Endothelial cell of umbilical vein (primary cell): ENCODE results near the gene POLR3A. TPM values are rescaled to one million over a fixed set of nuclear protein-coding genes. Genes with fewer than 3 reads are reported as not detected.

ENCODE experiments used
- BruUV-seq: library from RNA; stranded (reverse); fragments of 400-500 nt; replicated peaks from 2 replicates; lab custom pipeline; 2021; lab: Mats Ljungman, UMichigan
- CTCF ChIA-PET: fragments of 300-600, 350-600 bp; sonication (Branson Sonifier 250); formaldehyde crosslinking; loops from one replicate; lab custom pipeline; 2021; ENCODE audit warnings: antibody characterized with exemption, inconsistent platforms; lab: Charles Lee
- POLR2A ChIA-PET: fragments of 300-600, 350-600 bp; sonication (Branson Sonifier 250); formaldehyde crosslinking; loops from one replicate; lab custom pipeline; 2021; ENCODE audit warnings: antibody characterized with exemption, inconsistent platforms; lab: Charles Lee
- DNase-seq: peaks from one replicate; pipeline ENCODE4 v3.0.0-alpha.2; 2011; ENCODE audit warnings: low read depth, low spot score
- FAIRE-seq: peaks from 2 replicates; lab custom pipeline; 2011; peaks lifted over from hg19 to GRCh38; lab: Jason Lieb, UNC
- H2AFZ ChIP-seq: 2 replicates; pipeline ENCODE4 v1.6.0; 2012; ENCODE audit warnings: low read depth, low read length, control low read depth, inconsistent platforms
- H3K27ac ChIP-seq: 2 replicates; pipeline ENCODE4 v1.5.1; 2011; ENCODE audit warnings: low read depth, mild to moderate bottlenecking, control low read depth, low read length, moderate library complexity; ENCODE audit not compliant: insufficient read depth
- H3K27me3 ChIP-seq, 2 experiments: 2 replicates each; pipeline versions ENCODE4 v1.6.0 to v1.6.1; 2011; ENCODE audit warnings: low read length in 2 of 2, mixed read lengths in 1 of 2; ENCODE audit not compliant: control insufficient read depth in 2 of 2, insufficient read depth in 2 of 2
- H3K36me3 ChIP-seq, 2 experiments: 2 replicates in 1 of 2; 3 replicates in 1 of 2; pipeline ENCODE4 v1.5.1; 2011; ENCODE audit warnings: low read length in 2 of 2, mild to moderate bottlenecking in 1 of 2, moderate library complexity in 1 of 2; ENCODE audit not compliant: control insufficient read depth in 2 of 2, insufficient read depth in 2 of 2; ENCODE audit errors: extremely low read depth in 1 of 2
- H3K4me1 ChIP-seq: 3 replicates; pipeline ENCODE4 v1.5.1; 2011; ENCODE audit warnings: mild to moderate bottlenecking, low read length; ENCODE audit not compliant: control insufficient read depth, insufficient read depth; ENCODE audit errors: extremely low read depth
- H3K4me2 ChIP-seq: 2 replicates; pipeline ENCODE4 v1.6.1; 2011; ENCODE audit warnings: low read length, control low read depth, mixed read lengths; ENCODE audit not compliant: insufficient read depth
- H3K4me3 ChIP-seq, 3 experiments: fragments of 200-600 bp in 1 of 3; sonication (generic), shearing (Covaris generic) in 1 of 3; replicated peaks in 1 of 3; 2 replicates each; pipeline ENCODE4 v1.5.1; 2011 to 2016; ENCODE audit warnings: control low read depth in 3 of 3, low read length in 3 of 3, mild to moderate bottlenecking in 2 of 3, inconsistent platforms in 1 of 3, low read depth in 1 of 3, moderate library complexity in 1 of 3; ENCODE audit not compliant: insufficient read depth in 1 of 3
- H3K79me2 ChIP-seq: 2 replicates; pipeline ENCODE4 v1.6.0; 2012; ENCODE audit warnings: low read length, inconsistent platforms; ENCODE audit not compliant: control insufficient read depth, insufficient read depth
- H3K9ac ChIP-seq: replicated peaks from 2 replicates; pipeline ENCODE3; 2011; ENCODE audit warnings: low read length, control low read depth; ENCODE audit not compliant: insufficient read depth; ENCODE audit errors: extremely low read depth
- H3K9me1 ChIP-seq: replicated peaks from 3 replicates; pipeline ENCODE4 v1.6.0; 2011; ENCODE audit warnings: mild to moderate bottlenecking, low read length; ENCODE audit not compliant: control insufficient read depth, insufficient read depth; ENCODE audit errors: extremely low read depth
- H3K9me3 ChIP-seq: replicated peaks from 2 replicates; pipeline ENCODE4 v1.5.1; 2012; ENCODE audit warnings: low read length, inconsistent platforms; ENCODE audit not compliant: control insufficient read depth, insufficient read depth
- H4K20me1 ChIP-seq: replicated peaks from 2 replicates; pipeline ENCODE3; 2011; ENCODE audit warnings: mild to moderate bottlenecking, low read length; ENCODE audit not compliant: control insufficient read depth, insufficient read depth; ENCODE audit errors: extremely low read depth
- EZH2 ChIP-seq: IDR thresholded peaks from 2 replicates; pipeline ENCODE4 v1.6.1; 2012; ENCODE audit warnings: borderline replicate concordance, low read depth, mild to moderate bottlenecking, moderate library complexity, low read length, inconsistent platforms; ENCODE audit not compliant: severe bottlenecking
- FOS ChIP-seq: IDR thresholded peaks from 2 replicates; pipeline ENCODE4 v1.6.1; 2011; ENCODE audit warnings: mild to moderate bottlenecking, low read length, moderate library complexity, borderline replicate concordance; ENCODE audit not compliant: insufficient read depth
- GATA2 ChIP-seq: IDR thresholded peaks from 2 replicates; pipeline ENCODE4 v1.7.0; 2011; ENCODE audit warnings: low read depth, mild to moderate bottlenecking, moderate library complexity, mixed read lengths, low read length; ENCODE audit not compliant: insufficient read length, insufficient read depth
- JUN ChIP-seq: IDR thresholded peaks from 2 replicates; pipeline ENCODE4 v1.6.1; 2011; ENCODE audit warnings: borderline replicate concordance, low read depth; ENCODE audit not compliant: insufficient read length, insufficient read depth
- MYC ChIP-seq: IDR thresholded peaks from one replicate; pipeline ENCODE4 v1.6.1; 2011; ENCODE audit warnings: mild to moderate bottlenecking, low read depth, low read length
- POLR2A ChIP-seq: IDR thresholded peaks from 2 replicates; pipeline ENCODE4 v1.6.1; 2012; ENCODE audit warnings: low read depth, mild to moderate bottlenecking, control low read depth, low read length
- POLR2AphosphoS5 ChIP-seq: IDR thresholded peaks from 2 replicates; pipeline ENCODE4 v1.6.1; 2012; ENCODE audit warnings: low read depth, mild to moderate bottlenecking, control low read depth, low read length, moderate library complexity; ENCODE audit not compliant: insufficient read depth
- dilution Hi-C: fragments of 300-500 bp; cut with MboI; formaldehyde crosslinking; loops from one replicate; pipeline ENCODE4 v1.15.0; 2019; ENCODE audit warnings: low sequenced_read_pairs; ENCODE audit not compliant: extremely low pct_ligation_motif_present
- intact Hi-C: fragments of 100-400 bp; cut with micrococcal nuclease; formaldehyde crosslinking; loops from one replicate; pipeline ENCODE4 v1.10.0; 2022
- polyA plus RNA-seq, 4 experiments: library from polyadenylated mRNA; depleted of rRNA in 3 of 4; stranded (reverse) in 3 of 4; unstranded in 1 of 4; fragments of >200 nt; gene quantifications; 2 replicates each; pipeline versions ENCODE4 v1.2.1 to v1.2.3, GENCODE V29; 2011 to 2012; ENCODE audit warnings: missing spikeins in 1 of 4
- total RNA-seq: library from RNA; stranded (reverse); gene quantifications from 2 replicates; pipeline ENCODE4 v1.2.3, GENCODE V29; 2021

The POLR3A gene
- total and polyA plus RNA-seq, 2 donors (not counting 3 experiments of a cell fraction or from before 2014, with no cell fraction given), result 9.5 to 25.3 TPM

GRCh38 chr10:77944519-77944918 is 84.8 kb downstream of the POLR3A start:
- H3K4me3 ChIP-seq, result no peak overlapping the region
- no peaks in the 10 kb centered on the region for H3K9me3 ChIP-seq
- H3K27ac ChIP-seq, result no peak overlapping the region
- ChIA-PET CTCF (no interaction called here), POLR2A (no interaction called here)
- dilution Hi-C loops, result no loop called here
- no peaks in the 10 kb centered on the region for H3K79me2 ChIP-seq
- H3K4me1 ChIP-seq, result peaks cover 15% of the 10 kb centered on the region
- no TSS peak for BruUV-seq
- H3K9ac ChIP-seq, result no peak overlapping the region
- no peaks in the 10 kb centered on the region for H3K9me1 ChIP-seq
- no peak for TF ChIP-seq FOS
- TF ChIP-seq EZH2, result no peak
- TF ChIP-seq GATA2, result no peak
- no peak for TF ChIP-seq MYC
- H3K4me2 ChIP-seq, result no peak overlapping the region
- no peaks in the 10 kb centered on the region for H3K36me3 ChIP-seq
- no peaks in the 10 kb centered on the region for H4K20me1 ChIP-seq
- no peak overlapping the region for H2AFZ ChIP-seq
- intact Hi-C loops, result no loop called here
- peaks cover 0 to 2% of the 10 kb centered on the region in 2 experiments for H3K27me3 ChIP-seq
- DNase-seq, result no peak
- FAIRE-seq, result no peak

GRCh38 chr10:77943121-77943901 is 86.0 kb downstream of the POLR3A start:
- peak; percentile 93 for FAIRE-seq
- peak overlapping the region; percentile 10 for H3K4me2 ChIP-seq
- no peaks in the 10 kb centered on the region for H3K9me1 ChIP-seq
- dilution Hi-C loops, result no loop called here
- no peaks in the 10 kb centered on the region for H3K36me3 ChIP-seq
- H3K9me3 ChIP-seq, result no peaks in the 10 kb centered on the region
- H3K4me1 ChIP-seq, result peaks cover 6% of the 10 kb centered on the region
- no peaks in the 10 kb centered on the region for H3K79me2 ChIP-seq
- ChIA-PET POLR2A (no interaction called here), CTCF (interaction anchor here (1.0 to 1.2 kb wide), 7 partner anchors 15 to 96 kb away, joined by 3 to 5 read pairs (median 3); no protein-coding TSS in a partner anchor)
- H3K27ac ChIP-seq, result no peak overlapping the region
- peak; percentile 60 for TF ChIP-seq JUN
- no peak for TF ChIP-seq POLR2A
- TF ChIP-seq EZH2, result no peak
- TF ChIP-seq FOS, result peak; percentile 80
- TF ChIP-seq POLR2AphosphoS5, result peak; percentile 31
- no peak overlapping the region for H2AFZ ChIP-seq
- H4K20me1 ChIP-seq, result no peaks in the 10 kb centered on the region
- peak; percentile 69 for DNase-seq
- no TSS peak for BruUV-seq
- no peak overlapping the region for H3K9ac ChIP-seq
- H3K27me3 ChIP-seq, result peaks cover 0 to 2% of the 10 kb centered on the region in 2 experiments
- no peak overlapping the region for H3K4me3 ChIP-seq
- intact Hi-C loops, result no loop called here
